ENCODE measurements around the gene SLC5A4.
"Not testable (repeated sequence)": the region's sequence is repeated elsewhere in the genome, so short reads cannot be mapped to it uniquely, and the experiment has no call there.

Gene SLC5A4

GRCh38 chr22:32202539-32203180, 52.5 kb downstream of the SLC5A4 start:
- H3K27ac ChIP-seq: no peak overlapping the region
- ChIA-PET POLR2A (ENCODE audit: low non-redundant PET) (no interaction called here), CTCF (interaction anchor here (0.6 to 1.6 kb wide), 3 partner anchors 63 to 228 kb away, joined by 3 to 6 read pairs (median 4); no protein-coding TSS in a partner anchor)
- DNase-seq (ENCODE audit: low spot score): peak; percentile 58
- peak; percentile 78 for TF ChIP-seq CTCF (conservative IDR thresholded peaks at IDR 0.05; ENCODE audit: low read depth)

GRCh38 chr22:32202161-32202538, 53.0 kb downstream of the SLC5A4 start:
- TF ChIP-seq CTCF (conservative IDR thresholded peaks at IDR 0.05; ENCODE audit: low read depth): no peak
- POLR2A ChIA-PET (ENCODE audit: low non-redundant PET): no interaction called here
- H3K27ac ChIP-seq: no peak overlapping the region
- no peak for DNase-seq (ENCODE audit: low spot score)
- CTCF ChIA-PET: interaction anchor here (0.6 to 1.6 kb wide), 3 partner anchors 64 to 227 kb away, joined by 3 to 6 read pairs (median 4); no protein-coding TSS in a partner anchor

- POLR2A ChIA-PET (ENCODE audit: low non-redundant PET): no interaction called here
- no peak overlapping the region for H3K27ac ChIP-seq
- CTCF ChIA-PET: no interaction called here
- DNase-seq (ENCODE audit: low spot score): no peak
- no peak for TF ChIP-seq CTCF (conservative IDR thresholded peaks at IDR 0.05; ENCODE audit: low read depth)
These were observed 54.4 kb downstream of the SLC5A4 start for GRCh38 chr22:32200752-32201151.

GRCh38 chr22:32199961-32200360, 55.2 kb downstream of the SLC5A4 start:
- no peak for DNase-seq (ENCODE audit: low spot score)
- ChIA-PET POLR2A (ENCODE audit: low non-redundant PET) (no interaction called here), CTCF (no interaction called here)
- no peak overlapping the region for H3K27ac ChIP-seq
- TF ChIP-seq CTCF (conservative IDR thresholded peaks at IDR 0.05; ENCODE audit: low read depth): no peak

- ChIA-PET POLR2A (ENCODE audit: low non-redundant PET) (no interaction called here), CTCF (no interaction called here)
- no peak overlapping the region for H3K27ac ChIP-seq
- no peak for TF ChIP-seq CTCF (conservative IDR thresholded peaks at IDR 0.05; ENCODE audit: low read depth)
- no peak for DNase-seq (ENCODE audit: low spot score)
These were observed 55.8 kb downstream of the SLC5A4 start for GRCh38 chr22:32199341-32199740.

GRCh38 chr22:32197553-32198226, 57.5 kb downstream of the SLC5A4 start:
- DNase-seq (ENCODE audit: low spot score); H3K27ac ChIP-seq; POLR2A ChIA-PET (ENCODE audit: low non-redundant PET); CTCF ChIA-PET: not testable (repeated sequence)

GRCh38 chr22:32195900-32196299, 59.2 kb downstream of the SLC5A4 start:
- DNase-seq (ENCODE audit: low spot score); POLR2A ChIA-PET (ENCODE audit: low non-redundant PET); CTCF ChIA-PET; H3K27ac ChIP-seq: not testable (repeated sequence)

- CTCF ChIA-PET; DNase-seq (ENCODE audit: low spot score); POLR2A ChIA-PET (ENCODE audit: low non-redundant PET); H3K27ac ChIP-seq: not testable (repeated sequence)
These were observed 61.8 kb downstream of the SLC5A4 start for GRCh38 chr22:32193346-32193745.

- DNase-seq (ENCODE audit: low spot score); H3K27ac ChIP-seq; POLR2A ChIA-PET (ENCODE audit: low non-redundant PET): not testable (repeated sequence)
- CTCF ChIA-PET: interaction anchor here (0.5 kb wide), 1 partner anchor 239 kb away, joined by 4 read pairs; no protein-coding TSS in a partner anchor
These were observed 64.1 kb downstream of the SLC5A4 start for GRCh38 chr22:32191021-32191420.
